BJ (cell line): ENCODE measurements around the gene PSMG3. TPM values are rescaled to one million over a fixed set of nuclear protein-coding genes. Genes with fewer than 3 reads are reported as not detected.

Experiments used
- CTCF ChIA-PET: fragments of 350-600 bp; formaldehyde crosslinking; extraction: SDS; loops from one replicate; lab custom pipeline; 2021; ENCODE audit warnings: antibody characterized with exemption, inconsistent platforms; lab: Yijun Ruan, JAX
- POLR2A ChIA-PET: fragments of 300-600 bp; sonication (Branson Sonifier 250); formaldehyde crosslinking; extraction: SDS; loops from one replicate; lab custom pipeline; 2021; ENCODE audit warnings: antibody characterized with exemption; lab: Charles Lee
- DNase-seq: peaks from one replicate; pipeline ENCODE4 v3.0.0-alpha.2; 2011; ENCODE audit warnings: low read depth
- H3K27me3 ChIP-seq: 2 replicates; pipeline ENCODE4 v1.6.0; 2011; ENCODE audit warnings: low read length; ENCODE audit not compliant: control insufficient read depth, insufficient read depth
- H3K36me3 ChIP-seq: 2 replicates; pipeline ENCODE4 v1.5.1; 2011; ENCODE audit warnings: low read length; ENCODE audit not compliant: control insufficient read depth, insufficient read depth
- H3K4me3 ChIP-seq: 2 replicates; pipeline ENCODE4 v1.5.1; 2011; ENCODE audit warnings: low read depth, mild to moderate bottlenecking, control low read depth, low read length
- polyA plus RNA-seq: library from polyadenylated mRNA; depleted of rRNA; stranded (reverse); fragments of >200 nt; gene quantifications from 2 replicates; pipeline ENCODE4 v1.2.3, GENCODE V29; 2011
- TF ChIP-seq, protein P1 (sequence below): IDR thresholded peaks from 2 replicates; pipeline ENCODE4 v1.5.1; 2011; ENCODE audit warnings: low read depth, mild to moderate bottlenecking, control low read depth, inconsistent platforms, low read length, moderate library complexity; ENCODE audit not compliant: insufficient read depth

PSMG3 gene
- polyA plus RNA-seq, 1 experiment, result 40.9 TPM

DNA sequence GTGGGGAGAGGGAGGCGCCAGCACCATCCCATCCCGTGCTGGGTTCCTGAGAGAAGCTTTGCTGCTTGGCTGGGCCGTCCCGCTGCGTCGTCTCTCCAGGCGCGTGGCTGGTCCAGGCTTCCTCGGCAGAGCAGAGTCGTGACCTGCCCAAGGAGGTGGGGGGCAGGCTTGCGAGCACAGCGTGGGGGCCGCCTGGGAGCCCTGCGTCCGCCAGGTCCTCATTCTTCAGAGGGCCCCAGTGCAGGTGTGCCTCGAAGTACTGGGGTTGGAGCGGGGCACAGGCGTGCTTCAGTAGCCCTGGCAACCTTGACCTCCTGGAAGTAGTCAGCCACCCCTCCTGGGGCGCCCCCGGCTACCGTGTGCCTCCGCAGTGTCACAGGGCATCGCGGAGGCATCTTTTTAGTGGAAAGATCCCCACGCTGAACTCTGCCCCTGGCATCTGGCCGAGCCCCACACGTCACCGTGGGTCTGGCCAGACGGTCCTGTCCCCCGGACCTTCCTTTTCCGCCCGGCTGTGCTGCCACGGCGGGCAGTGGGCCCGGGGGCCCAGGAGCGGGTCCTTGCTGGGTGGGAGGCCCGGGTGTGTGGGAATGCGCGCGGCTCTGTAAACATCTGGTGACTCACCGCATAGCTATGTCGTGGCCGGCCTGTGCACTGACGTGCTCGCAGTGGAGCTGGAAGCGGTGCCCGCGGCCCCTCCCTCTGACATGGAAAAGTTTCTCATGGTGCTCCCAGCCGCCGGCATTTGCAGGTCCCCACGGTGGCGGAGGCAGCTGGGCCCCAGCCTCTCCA lies 32.9 kb downstream of the PSMG3 start:
- no peaks in the 10 kb centered on the region for H3K27me3 ChIP-seq

DNA sequence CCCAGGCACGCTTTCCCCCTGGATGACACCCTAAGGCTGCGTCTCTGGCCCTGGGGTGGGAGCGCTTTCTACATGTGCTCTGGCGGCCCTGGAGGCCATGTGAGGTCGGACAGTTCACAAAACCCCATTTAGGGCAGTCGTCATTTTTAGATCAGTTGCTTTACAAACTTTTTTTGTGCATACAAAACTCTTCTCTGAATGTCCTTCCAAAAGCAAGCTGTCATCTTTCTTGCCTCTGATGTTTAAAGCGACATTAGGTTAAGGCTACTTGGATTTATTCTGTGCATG lies 33.4 kb downstream of the PSMG3 start:
- TF ChIP-seq, protein P1, sequence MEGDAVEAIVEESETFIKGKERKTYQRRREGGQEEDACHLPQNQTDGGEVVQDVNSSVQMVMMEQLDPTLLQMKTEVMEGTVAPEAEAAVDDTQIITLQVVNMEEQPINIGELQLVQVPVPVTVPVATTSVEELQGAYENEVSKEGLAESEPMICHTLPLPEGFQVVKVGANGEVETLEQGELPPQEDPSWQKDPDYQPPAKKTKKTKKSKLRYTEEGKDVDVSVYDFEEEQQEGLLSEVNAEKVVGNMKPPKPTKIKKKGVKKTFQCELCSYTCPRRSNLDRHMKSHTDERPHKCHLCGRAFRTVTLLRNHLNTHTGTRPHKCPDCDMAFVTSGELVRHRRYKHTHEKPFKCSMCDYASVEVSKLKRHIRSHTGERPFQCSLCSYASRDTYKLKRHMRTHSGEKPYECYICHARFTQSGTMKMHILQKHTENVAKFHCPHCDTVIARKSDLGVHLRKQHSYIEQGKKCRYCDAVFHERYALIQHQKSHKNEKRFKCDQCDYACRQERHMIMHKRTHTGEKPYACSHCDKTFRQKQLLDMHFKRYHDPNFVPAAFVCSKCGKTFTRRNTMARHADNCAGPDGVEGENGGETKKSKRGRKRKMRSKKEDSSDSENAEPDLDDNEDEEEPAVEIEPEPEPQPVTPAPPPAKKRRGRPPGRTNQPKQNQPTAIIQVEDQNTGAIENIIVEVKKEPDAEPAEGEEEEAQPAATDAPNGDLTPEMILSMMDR, result no peak
- ChIA-PET POLR2A (no interaction called here), CTCF (interaction anchor here (0.6 to 1.5 kb wide), 3 partner anchors 15 to 127 kb away, joined by 3 read pairs; no protein-coding TSS in a partner anchor)
- no peak overlapping the region for H3K4me3 ChIP-seq
- DNase-seq, result no peak
- H3K36me3 ChIP-seq, result peaks cover 22% of the 10 kb centered on the region
- no peaks in the 10 kb centered on the region for H3K27me3 ChIP-seq

More for the DNA sequence above, 32.9 kb downstream of the PSMG3 start:
- ChIA-PET CTCF (interaction anchor here (0.6 to 1.5 kb wide), 3 partner anchors 15 to 126 kb away, joined by 3 read pairs; no protein-coding TSS in a partner anchor), POLR2A (no interaction called here)
- DNase-seq, result peak; percentile 96
- TF ChIP-seq, protein P1, result no peak
- H3K36me3 ChIP-seq, result peaks cover 26% of the 10 kb centered on the region
- H3K4me3 ChIP-seq, result peak overlapping the region; percentile 45

DNA sequence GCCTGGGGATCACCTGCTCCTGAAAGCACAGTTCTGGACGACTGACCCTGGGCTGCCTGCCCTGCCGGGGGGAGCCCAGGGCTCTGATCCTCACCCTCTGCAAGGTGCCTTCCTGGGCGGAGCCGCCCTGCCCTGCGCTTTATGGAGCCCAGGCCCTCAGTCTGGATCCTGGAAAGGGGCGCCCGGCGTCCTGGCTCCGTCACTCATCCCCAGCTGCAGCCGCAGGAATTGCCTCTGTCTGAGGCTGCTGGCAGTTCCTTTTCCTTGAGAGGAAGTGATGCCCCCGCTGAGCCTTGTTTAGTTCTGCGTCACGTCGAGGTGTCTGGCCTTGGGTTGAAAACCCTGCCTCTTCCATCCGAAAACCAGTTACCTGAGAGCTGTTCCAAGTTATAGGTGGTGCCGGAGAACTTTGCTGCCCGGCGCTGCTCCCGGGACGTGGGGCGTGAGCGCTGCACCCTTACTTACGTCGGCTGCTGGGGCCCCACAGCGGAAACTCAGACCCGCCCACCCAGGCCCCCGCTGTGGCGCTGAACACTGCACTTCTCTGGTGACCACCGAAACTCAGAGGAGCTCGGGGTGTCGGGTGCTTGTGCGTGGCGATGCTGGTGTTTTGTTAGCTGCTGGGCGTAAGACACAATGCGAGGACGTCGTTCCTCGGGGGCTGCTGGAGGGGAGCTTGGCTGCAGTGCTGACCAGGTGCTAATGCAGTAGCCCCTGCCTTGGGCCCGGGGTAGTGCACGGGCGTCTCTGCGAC lies 34.0 kb downstream of the PSMG3 start:
- no peak for DNase-seq
- ChIA-PET POLR2A (no interaction called here), CTCF (interaction anchor here (0.7 to 1.5 kb wide), 3 partner anchors 14 to 674 kb away, joined by 3 read pairs; no protein-coding TSS in a partner anchor)
- peaks cover 17% of the 10 kb centered on the region for H3K36me3 ChIP-seq
- no peak overlapping the region for H3K4me3 ChIP-seq
- no peaks in the 10 kb centered on the region for H3K27me3 ChIP-seq
- TF ChIP-seq, protein P1, result no peak

DNA sequence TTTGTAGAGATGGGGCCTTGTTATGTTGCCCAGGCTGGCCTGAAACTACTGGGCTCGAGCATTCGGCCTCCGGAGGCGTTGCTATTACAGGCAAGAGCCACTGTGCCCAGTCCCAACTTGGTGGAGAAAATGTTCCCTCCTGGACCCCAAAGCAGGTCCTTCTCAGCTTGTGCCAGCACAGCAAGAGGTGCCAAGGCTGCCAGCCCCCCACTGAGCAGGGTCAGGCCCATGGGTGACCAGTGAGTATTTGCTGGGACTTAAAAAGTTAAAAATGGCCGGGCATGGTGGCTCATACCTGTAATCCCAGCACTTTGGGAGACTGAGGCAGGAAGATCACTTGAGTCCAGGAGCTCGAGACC lies 34.8 kb downstream of the PSMG3 start:
- POLR2A ChIA-PET, result no interaction called here
- no peaks in the 10 kb centered on the region for H3K27me3 ChIP-seq
- CTCF ChIA-PET, result interaction anchor here (0.9 kb wide), 1 partner anchor 674 kb away, joined by 3 read pairs; no protein-coding TSS in a partner anchor
- no peak overlapping the region for H3K4me3 ChIP-seq
- TF ChIP-seq, protein P1, result no peak
- DNase-seq, result no peak
- peaks cover 11% of the 10 kb centered on the region for H3K36me3 ChIP-seq
